GM10248 (cell line): Measurements from ENCODE around the gene LHFPL3.

Experiments
- CTCF ChIA-PET: fragments of 300-600 bp; sonication (Branson Sonifier 250); formaldehyde crosslinking; extraction: SDS; loops from one replicate; lab custom pipeline; 2021; ENCODE audit warnings: antibody characterized with exemption; lab: Yijun Ruan, JAX
- POLR2A ChIA-PET: fragments of 350-650 bp; sonication (Branson Sonifier 250); formaldehyde crosslinking; extraction: SDS; loops from one replicate; lab custom pipeline; 2020; ENCODE audit warnings: antibody characterized with exemption; lab: Yijun Ruan, JAX
- DNase-seq: peaks from one replicate; pipeline ENCODE4 v3.0.0; 2012; ENCODE audit errors: extremely low spot score
- TF ChIP-seq, protein P1 (sequence below): IDR thresholded peaks from 2 replicates; pipeline ENCODE4 v1.5.1; 2012; ENCODE audit warnings: mild to moderate bottlenecking, low read depth; ENCODE audit errors: extremely low read depth, missing control alignments, control extremely low read depth

LHFPL3 gene

DNA sequence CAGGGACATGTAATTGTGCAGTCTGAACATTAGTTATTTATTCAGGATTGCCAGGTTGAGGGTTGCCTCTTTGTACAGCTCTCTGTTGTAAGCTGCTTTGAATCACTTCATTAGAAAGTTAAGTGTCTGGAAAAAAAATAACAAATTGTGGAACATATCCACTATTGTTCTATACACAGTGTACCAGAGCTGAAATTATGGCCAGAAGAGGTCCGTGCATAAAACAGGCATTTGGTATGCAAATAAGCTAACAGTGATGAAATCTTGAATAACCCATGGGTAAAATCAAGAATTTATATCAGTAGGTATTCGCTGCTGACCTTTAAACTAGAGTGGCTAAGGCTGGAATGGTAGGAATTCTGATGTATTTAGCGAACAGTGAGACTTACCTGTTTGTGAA is 152.1 kb downstream of the LHFPL3 start:
- no peak for DNase-seq
- TF ChIP-seq, protein P1, sequence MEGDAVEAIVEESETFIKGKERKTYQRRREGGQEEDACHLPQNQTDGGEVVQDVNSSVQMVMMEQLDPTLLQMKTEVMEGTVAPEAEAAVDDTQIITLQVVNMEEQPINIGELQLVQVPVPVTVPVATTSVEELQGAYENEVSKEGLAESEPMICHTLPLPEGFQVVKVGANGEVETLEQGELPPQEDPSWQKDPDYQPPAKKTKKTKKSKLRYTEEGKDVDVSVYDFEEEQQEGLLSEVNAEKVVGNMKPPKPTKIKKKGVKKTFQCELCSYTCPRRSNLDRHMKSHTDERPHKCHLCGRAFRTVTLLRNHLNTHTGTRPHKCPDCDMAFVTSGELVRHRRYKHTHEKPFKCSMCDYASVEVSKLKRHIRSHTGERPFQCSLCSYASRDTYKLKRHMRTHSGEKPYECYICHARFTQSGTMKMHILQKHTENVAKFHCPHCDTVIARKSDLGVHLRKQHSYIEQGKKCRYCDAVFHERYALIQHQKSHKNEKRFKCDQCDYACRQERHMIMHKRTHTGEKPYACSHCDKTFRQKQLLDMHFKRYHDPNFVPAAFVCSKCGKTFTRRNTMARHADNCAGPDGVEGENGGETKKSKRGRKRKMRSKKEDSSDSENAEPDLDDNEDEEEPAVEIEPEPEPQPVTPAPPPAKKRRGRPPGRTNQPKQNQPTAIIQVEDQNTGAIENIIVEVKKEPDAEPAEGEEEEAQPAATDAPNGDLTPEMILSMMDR, result no peak
- ChIA-PET POLR2A (no interaction called here), CTCF (no interaction called here)

DNA sequence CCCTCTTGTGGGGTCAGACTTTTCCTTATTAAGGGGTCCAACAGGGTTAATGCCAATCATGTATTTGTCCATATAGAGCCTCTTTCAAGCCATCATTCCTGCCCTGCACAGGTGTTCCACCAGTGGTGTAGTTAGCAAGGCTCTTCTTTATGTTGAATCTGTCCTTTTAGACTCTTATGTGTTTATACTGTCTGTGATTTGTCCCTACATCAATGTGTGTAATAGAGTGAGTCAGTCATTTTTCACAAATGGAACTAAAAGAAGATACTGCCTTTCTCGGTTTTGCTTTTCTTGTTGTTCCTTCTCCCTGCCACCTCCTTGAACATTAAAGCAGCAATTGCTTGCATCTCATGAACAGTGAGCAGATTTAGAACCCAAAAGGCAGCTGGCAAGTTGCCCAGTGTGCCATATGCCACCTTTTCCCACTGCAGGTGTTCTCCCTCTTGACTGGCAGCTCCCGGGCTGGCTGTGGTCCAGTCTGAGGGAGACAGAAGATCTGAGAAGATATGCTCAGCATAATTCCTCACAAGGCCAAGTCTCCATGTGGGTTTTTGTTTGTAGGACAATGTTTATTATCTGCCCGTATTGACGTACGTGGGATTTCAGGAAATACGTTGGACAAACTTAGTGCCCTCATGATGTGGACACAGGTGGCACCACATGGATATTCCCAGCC is 154.1 kb downstream of the LHFPL3 start:
- CTCF ChIA-PET, result no interaction called here
- TF ChIP-seq, protein P1, result no peak
- no peak for DNase-seq
- POLR2A ChIA-PET, result no interaction called here

DNA sequence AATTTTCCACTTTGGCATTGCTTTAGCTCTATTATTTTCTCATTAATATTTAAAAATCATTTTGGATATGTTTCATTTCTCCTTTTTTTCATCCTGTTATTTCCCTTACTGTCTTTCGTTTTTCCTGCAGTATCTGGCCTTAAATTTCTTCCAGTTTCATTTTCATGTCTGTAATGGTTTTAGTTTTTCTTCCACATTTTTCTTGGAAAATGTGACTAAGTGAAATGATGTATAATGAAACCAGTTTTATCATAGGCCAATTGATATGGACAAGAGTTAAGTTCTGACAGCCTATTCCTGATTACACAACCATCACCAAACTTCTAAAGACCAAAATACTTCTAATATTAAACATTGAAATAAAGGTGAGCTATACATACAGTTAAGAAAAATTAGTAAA is 158.5 kb downstream of the LHFPL3 start:
- ChIA-PET CTCF (interaction anchor here (3.4 kb wide), 1 partner anchor 10 kb away, joined by 15 read pairs; no protein-coding TSS in a partner anchor), POLR2A (no interaction called here)
- TF ChIP-seq, protein P1, result no peak

DNA sequence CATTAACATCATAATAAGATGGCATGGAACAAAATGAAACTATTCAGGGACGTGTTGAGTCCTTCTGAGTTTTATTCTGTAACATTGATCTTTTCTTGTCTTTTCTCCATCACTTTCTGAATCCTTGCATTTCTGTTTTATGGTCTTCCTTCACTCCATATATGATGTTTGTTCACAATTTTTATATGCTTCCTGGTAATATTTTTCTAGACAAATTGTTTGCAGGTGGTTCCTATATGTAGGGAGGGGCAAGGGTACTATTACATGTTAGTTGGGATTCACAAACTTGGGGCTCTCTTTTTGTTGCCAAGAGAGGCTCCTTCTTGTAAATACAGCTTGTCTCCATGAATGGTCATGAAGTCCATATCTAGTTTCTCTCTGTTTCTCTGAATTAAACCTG is 159.2 kb downstream of the LHFPL3 start:
- ChIA-PET POLR2A (no interaction called here), CTCF (interaction anchor here (3.4 kb wide), 1 partner anchor 9 kb away, joined by 15 read pairs; no protein-coding TSS in a partner anchor)

More for the DNA sequence above, 158.5 kb downstream of the LHFPL3 start:
- DNase-seq, result no peak

DNA sequence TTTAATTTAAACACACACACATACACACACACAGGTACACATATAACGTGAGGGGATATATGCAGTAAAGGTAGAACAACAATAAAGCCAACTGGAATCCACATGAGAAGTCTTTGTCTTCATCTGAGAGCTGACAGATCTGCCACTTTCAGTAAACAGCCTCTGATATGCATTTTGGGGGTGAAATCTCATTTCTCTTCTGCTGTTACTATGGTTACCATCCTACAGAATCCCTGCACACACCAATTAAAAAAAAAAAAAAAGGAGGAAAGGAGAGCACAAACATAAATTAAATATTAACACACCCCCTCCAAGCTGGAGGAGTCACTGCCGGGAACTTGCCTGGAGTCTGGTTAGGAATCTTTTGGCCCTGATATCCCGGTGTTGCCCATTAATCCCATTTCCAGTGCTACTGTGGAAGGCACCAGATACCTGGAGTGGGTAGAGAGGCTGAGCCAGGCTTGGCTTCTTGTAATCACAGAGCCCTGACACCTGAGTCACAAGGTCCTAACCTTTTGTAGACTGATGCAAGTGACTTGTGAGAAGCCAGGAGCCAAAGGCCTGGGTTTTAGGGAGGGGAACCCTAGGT is 169.1 kb downstream of the LHFPL3 start:
- CTCF ChIA-PET, result interaction anchor here (5.0 kb wide), 1 partner anchor 10 kb away, joined by 15 read pairs; no protein-coding TSS in a partner anchor
- DNase-seq, result no peak
- TF ChIP-seq, protein P1, result no peak
- POLR2A ChIA-PET, result no interaction called here

More for the DNA sequence above, 159.2 kb downstream of the LHFPL3 start:
- TF ChIP-seq, protein P1, result no peak
- no peak for DNase-seq

DNA sequence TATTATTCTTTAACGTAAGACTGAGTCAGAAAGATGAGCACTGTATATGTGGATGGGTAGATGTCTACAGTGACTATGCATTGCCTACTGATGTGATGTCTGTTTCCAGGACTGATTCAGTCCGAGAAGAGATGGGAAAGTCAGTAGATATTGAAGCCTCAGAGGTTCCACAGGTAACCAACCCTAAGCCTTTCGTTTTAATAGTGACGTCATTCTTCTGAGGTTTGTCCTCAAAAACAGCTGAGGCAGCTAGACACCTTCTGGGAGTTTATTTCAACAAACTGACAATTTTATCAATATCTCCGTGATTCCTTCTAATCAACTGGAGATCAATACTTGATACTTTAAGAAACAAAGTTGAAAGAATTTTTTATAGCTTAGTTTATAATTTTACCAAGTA is 171.6 kb downstream of the LHFPL3 start:
- DNase-seq, result no peak
- TF ChIP-seq, protein P1, result no peak
- CTCF ChIA-PET, result no interaction called here
- POLR2A ChIA-PET, result no interaction called here
